SK-N-SH (cell line): ENCODE measurements around the gene PSPC1. TPM values are rescaled to one million over a fixed set of nuclear protein-coding genes. Genes with fewer than 3 reads are reported as not detected.
"Not testable (repeated sequence)": the region's sequence is repeated elsewhere in the genome, so short reads cannot be mapped to it uniquely, and the experiment has no call there.

Experiments
- CTCF ChIA-PET: fragments of 300-600, 350-600 bp; formaldehyde crosslinking; extraction: SDS; loops from one replicate; lab custom pipeline; 2021; lab: Yijun Ruan, JAX
- POLR2A ChIA-PET: fragments of 350-600 bp; sonication (Branson Sonifier 250); formaldehyde crosslinking; extraction: SDS; loops from one replicate; lab custom pipeline; 2020; ENCODE audit warnings: antibody characterized with exemption, inconsistent platforms; lab: Yijun Ruan, JAX
- DNase-seq: peaks from one replicate; pipeline ENCODE4 v3.0.0; 2012
- H2AFZ ChIP-seq: fragments of 200-600 bp; sonication (generic); 2 replicates; pipeline ENCODE4 v1.8.1; 2016; ENCODE audit warnings: antibody characterized with exemption, mild to moderate bottlenecking, low read depth
- H3F3A ChIP-seq: fragments of 200-600 bp; sonication (generic); replicated peaks from 2 replicates; pipeline ENCODE3; 2016; ENCODE audit warnings: antibody characterized with exemption, mild to moderate bottlenecking; ENCODE audit not compliant: insufficient read depth
- H3K27ac ChIP-seq, 2 experiments: fragments of 200-500 bp in 1 of 2; fragments of 200-600 bp in 1 of 2; sonication (Bioruptor generic) in 1 of 2; sonication (generic), shearing (Covaris generic) in 1 of 2; 2 replicates each; pipeline versions ENCODE4 v1.5.1 to v1.6.1; 2014 to 2016; ENCODE audit warnings: low read depth in 2 of 2, inconsistent platforms in 1 of 2, low read length in 1 of 2, mild to moderate bottlenecking in 1 of 2, mixed read lengths in 1 of 2
- H3K27me3 ChIP-seq: fragments of 200-600 bp; sonication (generic), shearing (Covaris generic); 2 replicates; pipeline ENCODE4 v1.6.1; 2016; ENCODE audit warnings: mixed run types; ENCODE audit not compliant: insufficient read depth
- H3K36me3 ChIP-seq, 2 experiments: fragments of 200-500 bp in 1 of 2; fragments of 200-600 bp in 1 of 2; sonication (Bioruptor generic) in 1 of 2; sonication (generic) in 1 of 2; replicated peaks in 1 of 2; 2 replicates each; pipeline versions ENCODE3 to v1.5.1; 2014 to 2016; ENCODE audit warnings: low read length in 1 of 2, mild to moderate bottlenecking in 1 of 2; ENCODE audit not compliant: insufficient read depth in 2 of 2, control insufficient read depth in 1 of 2
- H3K4me1 ChIP-seq, 2 experiments: fragments of 200-500 bp in 1 of 2; fragments of 200-600 bp in 1 of 2; sonication (Bioruptor generic) in 1 of 2; sonication (generic), shearing (Covaris generic) in 1 of 2; 2 replicates each; pipeline versions ENCODE4 v1.5.1 to v1.6.1; 2014 to 2016; ENCODE audit warnings: low read depth in 1 of 2, low read length in 1 of 2, mixed run types in 1 of 2; ENCODE audit not compliant: insufficient read depth in 2 of 2, control insufficient read depth in 1 of 2
- H3K4me2 ChIP-seq: fragments of 200-600 bp; sonication (generic), shearing (Covaris generic); 2 replicates; pipeline ENCODE4 v1.6.1; 2017; ENCODE audit warnings: mixed run types
- H3K4me3 ChIP-seq, 2 experiments: fragments of 200-500 bp in 1 of 2; fragments of 200-600 bp in 1 of 2; sonication (Bioruptor generic) in 1 of 2; sonication (generic), shearing (Covaris generic) in 1 of 2; 2 replicates each; pipeline versions ENCODE4 v1.5.1 to v1.8.1; 2014 to 2016; ENCODE audit warnings: low read depth in 2 of 2, inconsistent platforms in 1 of 2, low read length in 1 of 2, mild to moderate bottlenecking in 1 of 2, mixed read lengths in 1 of 2, moderate library complexity in 1 of 2
- H3K79me2 ChIP-seq: fragments of 200-600 bp; sonication (generic); 2 replicates; pipeline ENCODE4 v1.8.1; 2017; ENCODE audit warnings: mild to moderate bottlenecking; ENCODE audit not compliant: insufficient read depth
- H3K9ac ChIP-seq: fragments of 200-600 bp; sonication (generic); 2 replicates; pipeline ENCODE4 v1.6.1; 2017; ENCODE audit warnings: mixed run types
- H3K9me2 ChIP-seq: fragments of 200-600 bp; sonication (generic); 2 replicates; pipeline ENCODE4 v1.6.1; 2017; ENCODE audit warnings: mixed run types
- H3K9me3 ChIP-seq: fragments of 200-600 bp; sonication (generic); 2 replicates; pipeline ENCODE4 v1.6.1; 2017; ENCODE audit warnings: mixed run types, mild to moderate bottlenecking, moderate library complexity
- H4K20me1 ChIP-seq: fragments of 200-600 bp; sonication (generic); 2 replicates; pipeline ENCODE4 v1.6.1; 2017; ENCODE audit warnings: mild to moderate bottlenecking, mixed run types; ENCODE audit not compliant: insufficient read depth
- EZH2phosphoT487 ChIP-seq: fragments of 200-600 bp; sonication (generic); IDR thresholded peaks from 2 replicates; pipeline ENCODE4 v1.6.1; 2017; ENCODE audit warnings: low read depth, mixed run types, mild to moderate bottlenecking, antibody characterized with exemption, moderate library complexity, borderline replicate concordance
- JUND ChIP-seq: IDR thresholded peaks from 2 replicates; pipeline ENCODE4 v1.4.0; 2012
- MAX ChIP-seq: IDR thresholded peaks from 2 replicates; pipeline ENCODE4 v1.4.0; 2012; ENCODE audit warnings: low read depth
- MEF2A ChIP-seq: IDR thresholded peaks from 2 replicates; pipeline ENCODE4 v1.4.0; 2012; ENCODE audit warnings: low read depth, borderline replicate concordance
- MXI1 ChIP-seq: IDR thresholded peaks from 2 replicates; pipeline ENCODE4 v1.6.1; 2012; ENCODE audit warnings: mild to moderate bottlenecking, low read depth, low read length, improper control_type of control experiment
- PBX3 ChIP-seq: IDR thresholded peaks from 2 replicates; pipeline ENCODE4; 2012
- RAD21 ChIP-seq: IDR thresholded peaks from 2 replicates; pipeline ENCODE4 v1.6.1; 2012; ENCODE audit warnings: mild to moderate bottlenecking, low read length
- RFX5 ChIP-seq: IDR thresholded peaks from 2 replicates; pipeline ENCODE4 v1.6.1; 2012; ENCODE audit warnings: mild to moderate bottlenecking, improper control_type of control experiment, low read length
- USF1 ChIP-seq: IDR thresholded peaks from 2 replicates; pipeline ENCODE4 v1.4.0; 2012; ENCODE audit warnings: low read depth, borderline replicate concordance
- WGBS: methylation state at CpG from one replicate; pipeline ENCODE4 v1.1.6; 2017; ENCODE audit warnings: low lambda C conversion rate; 5-methylcytosine and 5-hydroxymethylcytosine counted together
- polyA plus RNA-seq, 3 experiments: library from polyadenylated mRNA; depleted of rRNA; stranded (reverse); fragments of >200 nt; gene quantifications; 2 replicates each; pipeline ENCODE4 v1.2.3, GENCODE V29; 2012

PSPC1 gene
- polyA plus RNA-seq, 1 of the 3 experiments (the other 2 are of a cell fraction): 35.2 TPM

GRCh38 chr13:19720039-19720438 lies 62.7 kb downstream of the PSPC1 start (continued):
- TF ChIP-seq JUND (no peak), RAD21 (no peak), MEF2A (no peak), EZH2phosphoT487 (no peak), PBX3 (no peak), RFX5 (no peak), MXI1 (no peak), USF1 (no peak)
- TF ChIP-seq, all 33 proteins: peak for 0

DNA sequence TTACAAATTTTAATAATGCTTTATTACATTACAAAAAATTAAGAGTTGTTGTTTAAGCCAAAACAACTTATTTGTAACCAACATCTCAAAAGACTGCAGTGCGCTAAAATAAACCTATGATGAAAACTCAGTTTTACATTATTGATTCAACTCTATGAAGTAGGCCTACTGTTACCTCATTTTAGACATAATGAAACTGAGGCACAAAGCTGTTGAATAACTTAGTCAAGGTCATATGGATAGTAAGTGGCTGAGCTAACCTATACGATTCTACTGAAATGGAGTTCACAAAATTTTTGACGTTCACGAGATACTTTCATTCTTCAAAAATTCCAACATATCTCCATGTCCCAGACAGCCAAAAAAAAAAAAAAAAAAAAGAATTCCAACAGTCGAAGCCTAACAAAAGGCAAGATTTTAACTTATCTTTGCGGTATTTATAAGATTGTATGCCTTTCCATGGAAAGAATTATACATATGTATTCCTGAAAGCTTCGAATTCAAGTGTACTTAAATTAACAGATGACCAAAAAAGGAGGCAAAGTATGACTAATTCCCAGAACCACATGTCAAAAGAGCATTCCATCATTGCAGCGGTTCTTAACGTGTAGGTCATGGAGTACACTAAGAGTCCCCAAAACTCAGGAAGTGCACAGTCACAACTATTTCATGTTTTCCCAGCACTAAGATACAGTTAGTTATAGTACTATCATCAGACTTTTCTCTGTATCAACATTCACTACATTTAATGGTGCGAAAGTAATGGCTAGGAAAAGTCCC lies 69.4 kb downstream of the PSPC1 start:
- Histone ChIP-seq H3K4me2 (no peak overlapping the region), H3K9me3 (no peaks in the 10 kb centered on the region), H3F3A (peaks cover 14% of the 10 kb centered on the region), H3K79me2 (peaks cover 54% of the 10 kb centered on the region), H2AFZ (no peak overlapping the region), H3K4me3 (no peak overlapping the region), H3K27ac (peak overlapping the region in 1 of 2 experiments; percentile 48; a peak in 2 of 4 replicates), H3K9ac (no peak overlapping the region), H4K20me1 (peaks cover 5% of the 10 kb centered on the region; the same call in 1 of the 2 replicates), H3K4me1 (peaks cover 0 to 6% of the 10 kb centered on the region in 2 experiments; a peak in 1 of 4 replicates), H3K27me3 (no peaks in the 10 kb centered on the region), H3K36me3 (peaks cover 6 to 29% of the 10 kb centered on the region in 2 experiments), H3K9me2 (no peaks in the 10 kb centered on the region)
- TF ChIP-seq EZH2phosphoT487 (no peak), MAX (0 out of 2 replicates have a peak, but pooled peaks have one; percentile 34)
- 69% methylated on average over 10 of the region's 10 CpGs for WGBS
- DNase-seq: no peak
- POLR2A ChIA-PET: no interaction called here
- CTCF ChIA-PET: no interaction called here

- H3K27me3 ChIP-seq, H3K4me2 ChIP-seq, H3K9me3 ChIP-seq, H3K9me2 ChIP-seq, CTCF ChIA-PET, H3K9ac ChIP-seq, H3K27ac ChIP-seq, POLR2A ChIA-PET, H3K4me3 ChIP-seq, H2AFZ ChIP-seq, H4K20me1 ChIP-seq, H3K4me1 ChIP-seq, DNase-seq: not testable (repeated sequence)
- H3F3A ChIP-seq: peaks cover 14% of the 10 kb centered on the region
- H3K36me3 ChIP-seq: peaks cover 3 to 14% of the 10 kb centered on the region in 2 experiments
- H3K79me2 ChIP-seq: peaks cover 36% of the 10 kb centered on the region
Observed at GRCh38 chr13:19709782-19710181, 73.0 kb downstream of the PSPC1 start.

GRCh38 chr13:19709039-19709438 lies 73.7 kb downstream of the PSPC1 start:
- H3K9me2 ChIP-seq, CTCF ChIA-PET, POLR2A ChIA-PET, H3K4me2 ChIP-seq, H3K27ac ChIP-seq, H3K9me3 ChIP-seq, H3K27me3 ChIP-seq, H4K20me1 ChIP-seq, H3K9ac ChIP-seq, DNase-seq, H3K4me1 ChIP-seq, H2AFZ ChIP-seq, H3K4me3 ChIP-seq: not testable (repeated sequence)
- Histone ChIP-seq H3K36me3 (peaks cover 3 to 18% of the 10 kb centered on the region in 2 experiments), H3F3A (peaks cover 17% of the 10 kb centered on the region), H3K79me2 (peaks cover 29% of the 10 kb centered on the region)
- 100% methylated on average over 1 of the region's 1 CpG for WGBS

GRCh38 chr13:19704256-19704655 lies 78.5 kb downstream of the PSPC1 start:
- H3K4me3 ChIP-seq, H3K9me2 ChIP-seq, H3K9me3 ChIP-seq, H3K27me3 ChIP-seq, H3K4me1 ChIP-seq, DNase-seq, H3K9ac ChIP-seq, POLR2A ChIA-PET, CTCF ChIA-PET, H4K20me1 ChIP-seq, H2AFZ ChIP-seq, H3K4me2 ChIP-seq, H3K27ac ChIP-seq: not testable (repeated sequence)
- Histone ChIP-seq H3F3A (peaks cover 12% of the 10 kb centered on the region), H3K79me2 (peaks cover 27% of the 10 kb centered on the region), H3K36me3 (peaks cover 3 to 24% of the 10 kb centered on the region in 2 experiments)
- WGBS: 88% methylated on average over 6 of the region's 6 CpGs
